Aorta (tissue), 5 donors: ENCODE measurements around the gene OSGIN1. TPM values are rescaled to one million over a fixed set of nuclear protein-coding genes. Genes with fewer than 3 reads are reported as not detected.
A peak's percentile ranks its signal among the peaks of the same experiment; 100 is the strongest.

Experiments
- ATAC-seq: fragments of 200-7000 bp; cut with Tn5 transposase; one replicate; pipeline ENCODE4 v1.9.1; 2022; ENCODE audit warnings: moderate library complexity; ENCODE audit not compliant: low FRiP score
- DNase-seq, 2 donors: peaks; one replicate each; pipeline ENCODE4 v3.0.0-alpha.2; 2020
- H3K27ac ChIP-seq, 2 donors: one replicate each; pipeline ENCODE4 v1.5.1; 2013; ENCODE audit warnings: low read length in 2 of 2, mild to moderate bottlenecking in 2 of 2, moderate library complexity in 2 of 2, control low read depth in 1 of 2, inconsistent platforms in 1 of 2, low read depth in 1 of 2
- H3K27me3 ChIP-seq, 2 donors: one replicate each; pipeline ENCODE4 v1.6.1; 2013; ENCODE audit warnings: control low read depth in 1 of 2, low read length in 1 of 2, mild to moderate bottlenecking in 1 of 2, moderate library complexity in 1 of 2; ENCODE audit not compliant: insufficient read depth in 2 of 2, control insufficient read depth in 1 of 2
- H3K36me3 ChIP-seq, 2 donors: one replicate each; pipeline ENCODE4 v1.6.1; 2013; ENCODE audit warnings: control low read depth in 1 of 2, low read length in 1 of 2, mild to moderate bottlenecking in 1 of 2; ENCODE audit not compliant: insufficient read depth in 2 of 2, control insufficient read depth in 1 of 2
- H3K4me1 ChIP-seq, 2 donors: one replicate each; pipeline ENCODE4 v1.6.1; 2013; ENCODE audit warnings: low read length in 2 of 2, control low read depth in 1 of 2, mild to moderate bottlenecking in 1 of 2, moderate library complexity in 1 of 2; ENCODE audit not compliant: insufficient read depth in 2 of 2, control insufficient read depth in 1 of 2
- H3K4me3 ChIP-seq, 2 donors: one replicate each; pipeline ENCODE4 v1.5.1; 2013; ENCODE audit warnings: low read length in 2 of 2, control low read depth in 1 of 2, mild to moderate bottlenecking in 1 of 2
- H3K9me3 ChIP-seq: one replicate; pipeline ENCODE4 v1.6.1; 2013; ENCODE audit warnings: mild to moderate bottlenecking, low read length; ENCODE audit not compliant: control insufficient read depth
- WGBS, 2 donors: extraction: QIAGEN DNeasy Blood & Tissue Kit; methylation state at CpG; one replicate each; pipeline ENCODE4 v1.1.7; 2013; 5-methylcytosine and 5-hydroxymethylcytosine counted together
- intact Hi-C, 2 donors: fragments of 100-400 bp; cut with DNase I; formaldehyde crosslinking; loops; one replicate each; pipeline versions ENCODE4 v1.14.2 to v1.15.0; 2022
- polyA plus RNA-seq, 2 donors: library from polyadenylated mRNA; stranded (reverse); fragments of 200-250 nt; gene quantifications; one replicate each; pipeline ENCODE4 v1.2.3, GENCODE V29; 2013
- total RNA-seq, 2 donors: library from RNA; stranded (reverse); fragmentation: NEBNext Ultra II Directional; extraction: Animal tissue kit (Norgen Biotek cat#: 25700); gene quantifications; one replicate each; pipeline ENCODE4 v1.2.1, GENCODE V29; 2021
- donor health status: healthy with polysubstance abuse.
- donor health status: Bipolar disorder and iron deficiency.
- donor health status: DM: no; HTN: no; CAD: no.
- donor health status: DM: no; HTN: no; CAD: no.
- donor health status: DM: yes; HTN: yes; CAD: no.

Gene OSGIN1
- total and polyA plus RNA-seq, 4 donors = 10.0 to 13.7 (median 12.0) TPM

GRCh38 chr16:83952587-83952939, 477 bp upstream of the OSGIN1 start:
- Histone ChIP-seq H3K4me1 (no peaks in the 10 kb centered on the region), H3K27me3 (no peaks in the 10 kb centered on the region), H3K4me3 (no peak overlapping the region), H3K36me3 (no peaks in the 10 kb centered on the region), H3K9me3 (no peaks in the 10 kb centered on the region), H3K27ac (peak overlapping the region in 1 of 2 donors; percentile 39)
- intact Hi-C loops = loop anchor here in 1 of 2 donors (5.0 kb wide), 1 partner anchor 235 kb away; the partner anchor contains the start of gene TAF1C
- no peak for ATAC-seq
- 5 to 7% methylated on average over 8 of the region's 8 CpGs for WGBS, 2 donors
- no peak for DNase-seq

DNA sequence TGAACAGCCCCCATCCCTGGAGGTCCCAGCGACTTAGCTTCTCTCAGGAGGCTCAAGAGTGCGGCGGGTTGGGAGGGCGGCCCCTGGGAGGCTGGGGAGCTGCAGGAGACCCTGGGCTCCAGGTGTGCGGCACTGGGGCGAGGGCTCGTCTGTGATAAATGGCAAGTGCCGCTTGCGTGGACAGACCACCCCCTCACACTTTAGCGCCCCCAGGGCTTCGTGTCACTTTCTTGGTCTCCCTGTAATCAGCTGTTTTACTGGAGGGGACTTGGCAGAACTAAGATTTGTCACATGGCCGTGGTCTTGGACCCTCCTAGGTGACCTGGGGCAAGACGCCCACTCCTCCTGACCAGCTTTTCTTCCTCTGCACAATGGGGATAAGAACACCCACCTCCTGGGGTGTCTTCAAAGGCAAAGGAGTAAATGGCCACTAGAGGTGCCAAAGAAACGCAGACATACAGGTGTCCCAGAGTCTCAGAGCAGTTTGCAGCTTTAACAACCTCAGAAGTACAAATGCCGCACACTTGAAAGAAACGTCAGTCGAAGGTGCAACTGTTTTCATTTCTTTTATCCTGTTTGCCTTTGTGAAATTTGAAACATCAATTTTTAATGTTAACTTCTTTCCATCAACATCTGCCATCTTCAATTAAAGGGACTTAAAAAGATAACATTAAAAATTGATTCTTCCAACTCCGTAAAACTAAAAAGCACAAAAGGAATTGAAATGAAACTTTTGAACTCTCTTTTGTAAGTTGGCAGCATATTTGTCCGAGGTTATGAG, 946 bp downstream of the OSGIN1 start:
- 8 to 9% methylated on average over 19 of the region's 19 CpGs for whole genome bisulfite sequencing, 2 donors
- peak overlapping the region in 1 of 2 donors; percentile 93 for H3K27ac ChIP-seq
- intact Hi-C loops = loop anchor here in 1 of 2 donors (5.0 kb wide), 1 partner anchor 233 kb away; the partner anchor contains the start of gene TAF1C
- no peaks in the 10 kb centered on the region for H3K9me3 ChIP-seq
- H3K36me3 ChIP-seq = no peaks in the 10 kb centered on the region
- no peaks in the 10 kb centered on the region for H3K27me3 ChIP-seq
- peak overlapping the region in 1 of 2 donors; percentile 55 for H3K4me3 ChIP-seq
- DNase-seq (no peak), ATAC-seq (no peak)
- no peaks in the 10 kb centered on the region for H3K4me1 ChIP-seq

- Histone ChIP-seq H3K9me3 (no peaks in the 10 kb centered on the region), H3K4me3 (no peak overlapping the region), H3K36me3 (no peaks in the 10 kb centered on the region), H3K4me1 (no peaks in the 10 kb centered on the region), H3K27ac (peak overlapping the region in 1 of 2 donors; percentile 41), H3K27me3 (no peaks in the 10 kb centered on the region)
- 47 to 51% methylated on average over 9 of the region's 9 CpGs for WGBS, 2 donors
- intact Hi-C loops = loop anchor here (5.0 kb wide), 2 partner anchors 108 to 233 kb away; partner anchors contain the start of gene TAF1C (in 1 of the 2)
- ATAC-seq (peak; percentile 45), DNase-seq (peak; percentile 84 to 90)
These were observed 1.6 kb downstream of the OSGIN1 start for GRCh38 chr16:83954577-83955016.

GRCh38 chr16:83955218-83956130, 2.4 kb downstream of the OSGIN1 start:
- no peak for ATAC-seq
- no peaks in the 10 kb centered on the region for H3K4me1 ChIP-seq
- H3K36me3 ChIP-seq = peaks cover 0 to 5% of the 10 kb centered on the region in 2 donors
- no peaks in the 10 kb centered on the region for H3K9me3 ChIP-seq
- H3K4me3 ChIP-seq = no peak overlapping the region
- no peak for DNase-seq
- intact Hi-C loops = loop anchor here (1.0 to 5.0 kb wide), 2 partner anchors 107 kb away; no protein-coding TSS in a partner anchor
- no peaks in the 10 kb centered on the region for H3K27me3 ChIP-seq
- H3K27ac ChIP-seq = peak overlapping the region in 1 of 2 donors; percentile 41
- WGBS, 2 donors = 74 to 83% methylated on average over 23 of the region's 23 CpGs

GRCh38 chr16:83956336-83957289, 3.6 kb downstream of the OSGIN1 start:
- ATAC-seq = no peak
- 50 to 51% methylated on average over 22 of the region's 22 CpGs for WGBS, 2 donors
- intact Hi-C loops = loop anchor here (1.0 to 5.0 kb wide), 2 partner anchors 106 kb away; no protein-coding TSS in a partner anchor
- H3K27me3 ChIP-seq = no peaks in the 10 kb centered on the region
- H3K4me1 ChIP-seq = no peaks in the 10 kb centered on the region
- H3K9me3 ChIP-seq = no peaks in the 10 kb centered on the region
- H3K4me3 ChIP-seq = no peak overlapping the region
- DNase-seq = peak; percentile 88 to 95
- peaks cover 0 to 5% of the 10 kb centered on the region in 2 donors for H3K36me3 ChIP-seq
- no peak overlapping the region for H3K27ac ChIP-seq

GRCh38 chr16:83957296-83957855, 4.3 kb downstream of the OSGIN1 start:
- H3K4me3 ChIP-seq = no peak overlapping the region
- H3K27ac ChIP-seq = no peak overlapping the region
- DNase-seq (no peak), ATAC-seq (no peak)
- no peaks in the 10 kb centered on the region for H3K27me3 ChIP-seq
- 89 to 90% methylated on average over 14 of the region's 14 CpGs for WGBS, 2 donors
- H3K36me3 ChIP-seq = peaks cover 0 to 5% of the 10 kb centered on the region in 2 donors
- intact Hi-C loops = loop anchor here in 1 of 2 donors (5.0 kb wide), 1 partner anchor 105 kb away; no protein-coding TSS in a partner anchor
- H3K4me1 ChIP-seq = no peaks in the 10 kb centered on the region
- H3K9me3 ChIP-seq = no peaks in the 10 kb centered on the region

DNA sequence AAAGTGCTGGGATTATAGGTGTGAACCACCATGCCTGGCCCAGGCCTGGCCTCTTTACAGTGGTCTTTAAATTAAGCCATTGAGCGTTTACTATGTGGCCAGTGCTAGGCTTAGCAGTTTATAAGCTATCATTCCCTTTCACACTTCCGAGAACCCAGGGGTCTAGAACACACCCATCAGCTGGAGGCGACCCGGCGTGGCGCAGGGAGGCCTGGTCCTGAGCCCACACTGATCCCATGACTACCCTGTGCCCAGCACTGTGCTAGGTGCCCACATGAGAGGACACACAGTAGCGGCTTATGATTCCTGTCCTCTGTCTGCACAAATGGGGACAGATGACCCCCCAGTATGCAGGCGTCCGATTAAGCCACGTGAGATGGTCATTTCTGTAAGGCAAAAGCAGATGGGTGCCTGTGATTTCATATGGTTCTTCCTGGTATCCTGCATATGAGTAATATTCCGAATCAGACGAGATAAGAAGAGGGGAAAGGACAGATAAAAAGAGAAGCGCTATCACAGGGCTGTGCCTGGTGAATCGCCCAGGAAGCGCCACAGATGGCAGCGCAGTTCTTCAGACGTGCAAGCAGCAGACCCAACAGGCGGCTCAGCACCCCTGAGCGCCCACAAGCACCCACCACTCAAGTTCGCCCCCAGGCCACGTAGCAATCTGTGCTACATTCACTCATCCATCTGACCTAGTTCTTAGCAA, 5.3 kb downstream of the OSGIN1 start:
- ATAC-seq = no peak

More for the DNA sequence above, 5.3 kb downstream of the OSGIN1 start:
- H3K9me3 ChIP-seq = no peaks in the 10 kb centered on the region
- H3K27me3 ChIP-seq = no peaks in the 10 kb centered on the region
- intact Hi-C loops = loop anchor here in 1 of 2 donors (5.0 kb wide), 1 partner anchor 104 kb away; no protein-coding TSS in a partner anchor
- 86 to 92% methylated on average over 21 of the region's 21 CpGs for WGBS, 2 donors
- no peak overlapping the region for H3K27ac ChIP-seq
- peaks cover 0 to 5% of the 10 kb centered on the region in 2 donors for H3K36me3 ChIP-seq
- no peak for DNase-seq
- H3K4me3 ChIP-seq = no peak overlapping the region
- H3K4me1 ChIP-seq = no peaks in the 10 kb centered on the region
